Measurements from ENCODE around the gene MADCAM1. TPM values are rescaled to one million over a fixed set of nuclear protein-coding genes. Genes with fewer than 3 reads are reported as not detected.
A peak's percentile ranks its signal among the peaks of the same experiment; 100 is the strongest.

The MADCAM1 gene
- total RNA-seq, 1 experiment from 2014 or later, result 0.84 TPM

- TF ChIP-seq CTCF (conservative IDR thresholded peaks at IDR 0.05; ENCODE audit: low read depth, low read length), result peak; percentile 28; the same call in 1 of the 2 replicates
- no peak for TF ChIP-seq EZH2 (IDR thresholded peaks at IDR 0.05; ENCODE audit: borderline replicate concordance, low read depth, low read length, poor library complexity, severe bottlenecking)
- Histone ChIP-seq H3K4me1 (ENCODE audit: insufficient read depth, low read length, poor library complexity, severe bottlenecking) (peaks cover 10% of the 10 kb centered on the region), H3K27ac (ENCODE audit: low read depth, low read length, poor library complexity, severe bottlenecking) (no peak overlapping the region), H3K36me3 (ENCODE audit: insufficient read depth, low read length, poor library complexity, severe bottlenecking) (no peaks in the 10 kb centered on the region), H3K9me3 (ENCODE audit: low read depth, low read length, poor library complexity, severe bottlenecking) (no peaks in the 10 kb centered on the region), H3K4me3 (ENCODE audit: low read depth, low read length, poor library complexity, severe bottlenecking) (no peak overlapping the region), H3K27me3 (replicated peaks; ENCODE audit: insufficient read depth, low read depth, low read length, poor library complexity) (peaks cover 21% of the 10 kb centered on the region)
- POLR2A ChIA-PET (ENCODE audit: low non-redundant PET), result no interaction called here
- no peak for DNase-seq (ENCODE audit: low spot score)
- CTCF ChIA-PET, result no interaction called here
- intact Hi-C loops (cut with micrococcal nuclease; ENCODE audit: unreplicated experiment), result loop anchor here (10.0 kb wide), 1 partner anchor 78 kb away; the partner anchor contains the start of gene C2CD4C
- no TSS peak for BruUV-seq (replicated peaks)
Observed at GRCh38 chr19:482186-483041, 13.9 kb upstream of the MADCAM1 start.

- intact Hi-C loops (cut with micrococcal nuclease; ENCODE audit: unreplicated experiment), result loop anchor here (10.0 kb wide), 1 partner anchor 79 kb away; the partner anchor contains the start of gene C2CD4C
- POLR2A ChIA-PET (ENCODE audit: low non-redundant PET), result no interaction called here
- CTCF ChIA-PET, result no interaction called here
- no peak for DNase-seq (ENCODE audit: low spot score)
- Histone ChIP-seq H3K27me3 (replicated peaks; ENCODE audit: insufficient read depth, low read depth, low read length, poor library complexity) (peaks cover 21% of the 10 kb centered on the region), H3K4me1 (ENCODE audit: insufficient read depth, low read length, poor library complexity, severe bottlenecking) (peaks cover 7% of the 10 kb centered on the region), H3K4me3 (ENCODE audit: low read depth, low read length, poor library complexity, severe bottlenecking) (no peak overlapping the region), H3K9me3 (ENCODE audit: low read depth, low read length, poor library complexity, severe bottlenecking) (no peaks in the 10 kb centered on the region), H3K36me3 (ENCODE audit: insufficient read depth, low read length, poor library complexity, severe bottlenecking) (no peaks in the 10 kb centered on the region), H3K27ac (ENCODE audit: low read depth, low read length, poor library complexity, severe bottlenecking) (no peak overlapping the region)
- no TSS peak for BruUV-seq (replicated peaks)
- no peak for TF ChIP-seq CTCF (conservative IDR thresholded peaks at IDR 0.05; ENCODE audit: low read depth, low read length)
- no peak for TF ChIP-seq EZH2 (IDR thresholded peaks at IDR 0.05; ENCODE audit: borderline replicate concordance, low read depth, low read length, poor library complexity, severe bottlenecking)
Observed at GRCh38 chr19:483332-484072, 12.8 kb upstream of the MADCAM1 start.

- Histone ChIP-seq H3K36me3 (ENCODE audit: insufficient read depth, low read length, poor library complexity, severe bottlenecking) (no peaks in the 10 kb centered on the region), H3K4me1 (ENCODE audit: insufficient read depth, low read length, poor library complexity, severe bottlenecking) (no peaks in the 10 kb centered on the region), H3K9me3 (ENCODE audit: low read depth, low read length, poor library complexity, severe bottlenecking) (no peaks in the 10 kb centered on the region), H3K4me3 (ENCODE audit: low read depth, low read length, poor library complexity, severe bottlenecking) (no peak overlapping the region), H3K27ac (ENCODE audit: low read depth, low read length, poor library complexity, severe bottlenecking) (no peak overlapping the region), H3K27me3 (replicated peaks; ENCODE audit: insufficient read depth, low read depth, low read length, poor library complexity) (peaks cover 21% of the 10 kb centered on the region)
- no TSS peak for BruUV-seq (replicated peaks)
- CTCF ChIA-PET, result no interaction called here
- POLR2A ChIA-PET (ENCODE audit: low non-redundant PET), result no interaction called here
- DNase-seq (ENCODE audit: low spot score), result no peak
- intact Hi-C loops (cut with micrococcal nuclease; ENCODE audit: unreplicated experiment), result loop anchor here (10.0 kb wide), 1 partner anchor 80 kb away; the partner anchor contains the start of gene C2CD4C
- TF ChIP-seq EZH2 (IDR thresholded peaks at IDR 0.05; ENCODE audit: borderline replicate concordance, low read depth, low read length, poor library complexity, severe bottlenecking), result no peak
- no peak for TF ChIP-seq CTCF (conservative IDR thresholded peaks at IDR 0.05; ENCODE audit: low read depth, low read length)
Observed at GRCh38 chr19:484494-484893, 11.8 kb upstream of the MADCAM1 start.
